GM18867 (cell line): Measurements from ENCODE around the gene FARSB.
"Not testable (repeated sequence)": the region's sequence is repeated elsewhere in the genome, so short reads cannot be mapped to it uniquely, and the experiment has no call there.

Source experiments
- ATAC-seq: cut with Tn5 transposase; IDR thresholded peaks from one replicate; pipeline ENCODE4 v1.9.1; 2021; ENCODE audit warnings: mild to moderate bottlenecking, moderate library complexity; ENCODE audit not compliant: unreplicated experiment

The FARSB gene

DNA sequence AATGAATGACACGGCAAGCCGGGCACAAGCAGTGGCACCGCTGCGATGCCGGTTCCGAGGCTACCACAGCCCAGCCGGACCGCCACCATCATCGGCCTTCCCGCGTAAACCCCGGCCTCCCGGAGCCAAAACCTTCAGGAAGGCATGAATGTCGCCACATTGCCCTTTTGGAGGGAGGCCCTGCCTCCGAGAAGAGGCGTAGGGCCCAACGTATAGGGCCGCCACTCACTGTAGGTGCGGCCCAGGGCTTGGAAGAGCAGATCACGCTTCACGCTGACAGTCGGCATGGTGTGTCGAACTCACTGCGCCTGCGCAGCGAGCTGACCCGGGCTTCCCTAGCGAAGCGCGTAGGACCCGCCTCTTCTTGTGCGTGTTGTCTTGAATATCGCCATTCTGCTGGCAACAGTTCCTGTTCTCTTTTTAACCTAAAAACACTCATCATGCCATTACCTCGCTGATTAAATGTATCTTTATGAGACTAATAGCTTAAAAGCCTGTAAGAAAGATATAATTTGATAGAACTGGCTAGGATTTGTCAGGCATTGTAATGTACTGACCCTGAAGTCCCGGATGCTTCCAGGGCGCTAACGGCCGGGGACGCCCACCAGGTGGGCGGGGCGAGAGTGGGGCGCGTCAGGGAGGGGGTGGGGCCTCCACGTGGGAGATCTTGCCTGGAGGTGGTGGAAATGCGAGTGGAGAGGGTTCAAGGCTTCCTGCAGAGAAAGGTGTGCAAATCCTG, at the start of gene FARSB:
Gene FARSB (minus strand): TSS at position 306 of the 739 bp plus-strand sequence. CDS start 19 bp downstream, at position 287.
- peak; percentile 92 for ATAC-seq

DNA sequence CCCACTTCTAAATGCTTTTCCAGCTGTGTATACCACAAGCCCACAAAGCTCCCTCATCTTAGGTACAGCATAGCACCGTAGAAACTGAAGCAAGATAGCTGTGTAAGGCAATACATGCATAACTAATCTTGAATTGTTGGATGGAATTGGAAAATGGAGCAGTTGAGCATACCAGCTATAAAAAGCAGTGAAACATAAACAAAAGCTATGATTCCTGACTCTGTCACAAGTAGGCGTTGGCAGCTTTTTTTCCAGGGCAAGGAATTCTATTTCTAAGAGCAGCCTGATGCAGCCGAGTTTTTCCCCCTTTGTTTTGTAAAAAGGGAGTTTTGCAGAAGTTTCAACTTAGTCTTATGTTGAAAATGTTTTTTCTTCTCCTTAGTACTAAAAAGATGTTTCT, 48.0 kb upstream of the FARSB start:
- no peak for ATAC-seq

DNA sequence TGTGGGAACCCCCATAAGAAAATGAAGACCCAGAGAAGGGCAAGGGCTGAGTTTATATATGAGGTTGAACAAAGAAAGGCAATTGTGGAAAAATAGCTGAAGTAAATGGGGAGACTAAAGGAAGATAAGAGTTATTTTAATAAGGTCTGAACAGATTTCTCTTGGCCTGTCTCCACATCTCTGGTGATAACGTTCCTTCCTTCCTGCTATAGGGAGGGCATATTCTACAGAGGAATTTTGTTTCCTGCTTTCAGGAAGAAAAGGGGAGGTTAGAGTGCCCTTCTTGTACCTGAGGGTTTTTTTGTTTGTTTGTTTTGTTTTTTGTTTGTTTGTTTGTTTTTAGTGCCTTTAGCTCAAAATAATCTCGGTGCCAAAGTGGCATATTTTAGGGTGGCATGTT, 47.2 kb upstream of the FARSB start:
- no peak for ATAC-seq

DNA sequence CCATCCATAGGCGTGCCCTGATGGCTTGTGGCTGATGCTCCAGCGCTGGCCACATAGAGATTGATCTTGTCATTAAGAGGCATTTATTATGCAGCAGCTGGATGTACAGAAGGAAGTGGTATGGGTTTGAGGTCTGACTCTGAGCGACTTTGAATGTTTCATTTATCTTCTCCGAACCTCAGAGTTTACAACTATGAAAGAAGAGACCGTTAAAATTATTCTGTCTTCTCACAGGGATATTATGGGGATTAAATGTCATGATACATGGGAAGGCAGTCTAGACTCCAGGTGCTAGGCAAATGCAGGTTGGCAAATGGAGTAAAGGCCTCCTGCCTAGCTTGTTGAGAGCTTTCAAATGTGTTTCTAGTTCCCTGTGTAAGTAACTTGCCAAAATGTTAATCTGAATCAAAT, 45.8 kb upstream of the FARSB start:
- no peak for ATAC-seq

DNA sequence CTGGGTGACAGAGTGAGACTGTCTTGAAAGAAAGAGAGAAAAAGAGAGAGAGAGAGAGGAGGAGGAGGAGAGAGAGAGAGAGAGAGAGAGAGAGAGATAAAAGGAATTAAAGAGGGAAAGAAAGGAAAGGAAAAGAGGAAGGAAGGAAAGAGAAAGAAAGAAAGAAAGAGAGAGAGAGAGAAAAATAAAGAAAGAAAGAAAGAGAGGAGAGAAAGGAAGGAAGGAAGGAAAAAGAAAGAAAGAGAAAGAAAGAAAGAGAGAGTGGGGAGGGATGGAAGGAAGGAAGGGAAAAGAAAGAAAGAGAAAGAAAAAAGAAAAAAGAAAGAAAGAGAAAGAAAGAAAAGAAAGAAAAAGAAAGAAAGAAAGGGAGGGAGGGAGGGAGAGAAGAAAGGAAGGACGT, 45.3 kb upstream of the FARSB start:
- no peak for ATAC-seq

DNA sequence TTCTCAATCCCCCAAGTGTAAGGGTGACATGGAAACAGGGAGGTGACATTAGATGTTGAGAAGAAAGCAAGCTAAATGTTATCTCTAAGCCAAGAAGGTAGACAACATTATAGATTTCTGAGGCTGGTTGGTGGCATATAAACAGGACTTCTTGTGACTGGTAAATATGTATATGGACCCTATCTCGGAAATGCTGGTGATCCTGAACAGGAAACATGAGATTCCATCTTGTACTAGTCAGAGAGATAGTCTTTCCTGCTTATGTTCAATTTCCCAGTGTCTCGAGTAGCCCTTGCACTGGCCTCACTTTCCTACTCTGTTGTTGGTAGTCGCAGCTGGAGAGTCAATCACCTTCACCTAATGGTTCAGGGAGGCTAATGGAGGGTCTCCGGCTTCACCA, 42.4 kb upstream of the FARSB start:
- no peak for ATAC-seq

DNA sequence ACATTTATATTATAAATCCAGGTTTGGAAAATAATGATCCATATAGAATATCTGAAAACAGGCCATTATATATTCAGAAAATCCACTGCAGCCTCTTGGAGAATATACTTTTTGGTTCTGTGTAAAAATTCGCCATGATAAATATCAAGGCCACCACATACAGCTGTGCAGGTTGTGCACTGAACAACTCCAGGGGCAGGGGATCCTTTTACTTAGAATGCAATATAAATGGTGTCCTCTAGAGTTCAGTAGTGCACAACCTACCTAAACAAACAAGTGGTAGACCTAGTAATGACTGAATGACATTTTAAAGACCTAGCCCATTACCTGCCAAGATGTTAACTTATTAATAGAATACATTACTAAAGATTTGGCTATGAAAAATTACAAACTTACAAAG, 37.9 kb upstream of the FARSB start:
- ATAC-seq: peak; percentile 50

DNA sequence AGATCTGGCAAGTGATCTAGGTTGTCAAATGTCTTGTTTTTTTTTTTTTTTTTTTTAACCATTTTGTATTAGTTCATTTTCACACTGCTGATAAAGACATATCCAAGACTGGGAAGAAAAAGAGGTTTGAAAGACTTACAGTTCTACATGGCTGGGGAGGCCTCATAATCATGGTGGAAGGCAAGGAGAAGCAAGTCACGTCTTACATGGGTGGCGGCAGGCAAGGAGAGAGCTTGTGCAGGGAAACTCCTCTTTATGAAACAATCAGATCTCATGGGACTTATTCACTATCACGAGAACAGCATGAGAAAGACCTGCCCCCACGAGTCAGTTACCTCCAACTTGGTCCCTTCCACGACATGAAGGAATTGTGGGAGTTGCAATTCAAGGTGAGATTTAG, 37.5 kb upstream of the FARSB start:
- not testable (repeated sequence) for ATAC-seq

DNA sequence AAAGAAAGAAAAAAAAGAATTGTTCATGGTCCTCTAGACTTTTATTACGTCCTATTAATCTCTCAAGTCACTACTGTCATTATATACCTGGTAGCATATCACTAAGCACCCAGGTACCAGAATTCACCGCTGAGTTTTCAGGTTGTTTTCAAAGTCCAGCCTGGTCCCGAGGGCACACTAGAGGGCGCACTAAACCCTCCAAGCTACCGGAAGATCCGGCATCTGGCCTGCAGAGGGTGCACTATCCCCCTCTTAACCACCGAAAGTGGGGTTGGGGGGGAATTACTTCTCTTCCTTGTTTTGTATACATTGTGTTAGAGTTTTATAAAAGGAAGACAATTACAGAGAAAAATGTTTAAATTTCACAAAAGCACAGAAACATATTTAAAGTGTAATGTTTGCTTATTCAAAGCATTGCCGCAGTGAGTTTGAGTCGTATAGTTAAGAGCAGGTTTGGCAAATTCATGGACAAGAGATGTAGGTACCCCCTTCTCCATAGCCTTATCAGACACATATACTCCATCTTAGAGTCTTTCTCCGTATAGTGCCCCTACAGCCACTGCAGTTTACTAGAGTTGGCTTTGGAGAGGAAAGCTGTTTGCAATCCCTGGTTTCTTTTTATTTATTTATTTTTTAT, 34.8 kb upstream of the FARSB start:
- ATAC-seq: peak; percentile 97

DNA sequence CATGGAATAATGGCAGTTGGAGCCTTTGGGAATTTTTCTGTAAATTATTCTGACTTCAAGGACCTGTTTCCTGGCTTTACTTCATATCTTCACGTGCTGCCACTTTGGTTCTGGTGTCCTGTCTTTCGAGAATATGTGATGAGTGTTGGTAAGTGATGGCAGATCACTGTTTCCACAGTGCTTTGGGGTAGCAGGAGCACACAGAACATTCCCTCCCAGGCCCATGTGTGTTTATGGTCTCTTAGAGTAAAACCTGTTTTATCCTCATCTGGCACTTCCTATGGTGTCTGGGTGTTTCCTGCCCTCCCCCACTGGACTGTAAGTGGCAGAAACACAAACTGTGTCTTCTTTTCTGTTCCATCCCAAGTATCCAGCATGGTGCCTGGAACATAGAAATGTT, 33.4 kb upstream of the FARSB start:
- ATAC-seq: no peak

DNA sequence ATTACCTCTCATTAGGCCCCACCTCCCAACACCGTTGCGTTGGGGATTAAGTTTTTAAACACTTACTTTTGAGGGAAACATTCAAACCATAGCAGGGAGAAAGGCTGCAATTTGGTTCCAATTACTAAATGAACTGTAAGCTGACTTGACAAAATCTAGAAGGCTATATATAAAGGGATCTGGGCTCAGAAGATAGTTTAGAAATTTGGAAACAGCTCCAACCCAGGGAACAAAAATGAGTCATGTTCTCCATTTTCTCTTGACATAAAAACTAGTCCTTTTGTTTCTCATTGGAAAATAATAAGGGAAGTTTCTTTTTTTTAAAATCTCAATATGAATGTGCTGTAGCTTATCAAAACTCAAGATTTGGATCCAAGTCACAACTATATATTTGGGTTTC, 33.0 kb upstream of the FARSB start:
- no peak for ATAC-seq

DNA sequence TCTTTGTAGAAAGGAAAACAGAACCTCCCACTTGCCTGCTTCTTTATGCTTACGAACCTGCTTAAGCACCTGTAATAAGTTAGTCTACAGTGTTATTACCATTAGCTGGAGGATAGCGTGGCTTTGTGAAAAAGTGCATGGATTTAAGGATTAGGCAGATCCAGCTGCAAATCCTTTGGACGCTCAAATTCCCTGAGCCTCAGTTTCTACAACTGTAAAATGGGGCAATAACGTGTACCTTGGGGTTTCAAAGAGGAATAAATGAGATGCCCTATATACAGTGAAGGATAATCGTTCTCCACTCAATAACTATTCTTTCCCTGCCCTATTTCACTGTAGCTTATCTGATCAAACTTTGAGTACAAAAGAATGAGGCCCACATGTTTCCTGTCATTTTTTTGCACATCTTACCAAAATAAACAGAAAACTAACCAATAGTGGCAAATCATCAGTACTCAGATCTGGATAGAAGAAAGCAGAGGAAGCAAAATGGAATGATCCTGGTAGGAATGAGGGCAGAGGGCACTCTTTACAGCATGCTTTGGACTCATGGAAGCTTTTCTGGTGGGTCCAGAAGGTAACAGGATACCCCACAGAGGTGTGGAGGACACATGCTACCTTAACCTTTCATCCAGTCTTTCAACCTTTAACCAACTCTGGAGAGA, 30.3 kb upstream of the FARSB start:
- ATAC-seq: no peak

DNA sequence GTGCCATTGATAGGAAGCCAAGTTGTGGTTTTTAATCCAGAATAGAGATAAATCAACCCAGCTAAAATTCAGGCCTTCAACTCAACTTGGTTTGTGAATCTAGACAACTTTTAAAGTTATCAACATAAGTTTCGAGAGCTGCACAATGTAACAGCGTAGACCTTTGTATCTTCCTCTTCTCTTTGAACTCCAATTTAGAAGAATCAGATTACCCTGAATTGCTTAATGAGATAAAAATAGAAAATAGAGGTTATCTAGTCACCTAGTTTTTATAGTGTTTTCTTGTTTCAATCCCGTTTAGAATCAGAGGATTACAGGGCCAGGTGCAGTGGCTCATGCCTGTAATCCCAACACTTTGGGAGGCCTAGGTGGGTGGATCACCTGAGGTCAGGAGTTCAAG, 27.9 kb upstream of the FARSB start:
- ATAC-seq: no peak

DNA sequence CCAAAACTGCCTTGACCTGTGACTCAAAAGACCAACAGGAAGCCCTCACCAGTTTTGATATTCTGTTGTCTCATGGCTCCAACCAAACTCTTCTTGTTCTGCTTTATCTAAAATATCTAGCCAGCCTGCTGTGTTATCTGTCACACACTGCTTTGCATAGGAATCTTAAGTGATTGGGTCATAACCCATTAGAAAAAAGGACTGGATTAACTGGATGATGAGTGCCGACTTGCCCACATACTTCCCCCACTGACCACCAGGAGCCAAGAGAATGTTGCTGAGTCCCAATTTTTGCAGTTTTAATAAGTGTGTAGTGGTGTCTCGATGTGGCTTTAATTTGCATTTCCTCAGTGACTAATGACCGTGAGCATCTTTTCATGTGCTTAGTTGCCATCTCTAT, 22.1 kb upstream of the FARSB start:
- ATAC-seq: no peak

DNA sequence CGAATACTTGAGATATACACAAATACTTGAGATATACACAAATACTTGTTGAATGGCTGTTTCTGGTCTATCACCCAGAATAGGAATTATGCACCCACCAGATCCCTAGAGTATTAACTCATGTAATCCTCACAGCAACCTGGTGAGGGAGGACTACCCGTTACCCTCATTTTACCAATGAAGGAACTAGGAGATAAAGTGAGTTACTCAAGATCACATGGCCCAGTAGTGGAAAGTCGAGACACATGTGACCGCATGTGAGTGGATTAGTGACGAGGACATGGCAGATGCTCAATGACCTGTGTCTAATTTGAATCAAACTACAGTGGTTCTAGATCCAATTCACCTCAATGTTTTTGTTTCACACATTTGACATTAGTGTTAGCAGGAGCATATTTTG, 18.0 kb upstream of the FARSB start:
- no peak for ATAC-seq

DNA sequence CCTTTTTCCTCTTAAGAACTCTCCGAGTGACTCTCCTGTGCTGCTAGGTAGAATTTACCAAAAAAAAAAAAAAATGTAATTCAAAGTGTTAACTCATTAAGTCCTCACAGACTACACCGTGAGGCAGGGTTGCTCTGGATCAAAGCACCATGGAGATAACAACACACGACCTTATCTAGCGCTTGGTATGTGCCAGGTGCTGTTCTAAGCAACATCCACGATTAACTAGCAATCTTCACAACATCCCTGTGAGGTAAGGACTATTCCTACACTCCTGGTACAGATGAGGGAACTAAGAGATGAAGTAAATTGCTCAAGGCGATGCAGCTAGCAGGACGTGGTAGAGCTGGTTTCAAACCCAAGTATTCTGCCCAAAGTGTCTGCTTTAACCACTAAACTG, 17.4 kb upstream of the FARSB start:
- no peak for ATAC-seq

DNA sequence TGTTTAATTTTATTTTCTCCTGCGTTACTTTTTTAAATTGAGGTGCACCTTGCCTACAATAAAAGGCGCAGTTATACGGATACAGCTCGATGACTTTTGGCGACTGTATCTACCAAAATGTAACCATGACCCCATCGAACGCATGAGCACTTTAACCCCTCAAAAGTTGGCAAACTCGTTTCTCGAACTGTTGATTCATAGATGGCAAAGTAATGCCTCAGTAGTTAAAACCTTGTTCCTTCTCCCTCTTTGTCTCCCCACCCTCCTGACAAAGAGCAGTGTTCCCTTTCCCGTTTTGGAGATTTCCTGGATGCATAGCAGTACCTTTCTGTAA, 16.1 kb upstream of the FARSB start:
- ATAC-seq: no peak

DNA sequence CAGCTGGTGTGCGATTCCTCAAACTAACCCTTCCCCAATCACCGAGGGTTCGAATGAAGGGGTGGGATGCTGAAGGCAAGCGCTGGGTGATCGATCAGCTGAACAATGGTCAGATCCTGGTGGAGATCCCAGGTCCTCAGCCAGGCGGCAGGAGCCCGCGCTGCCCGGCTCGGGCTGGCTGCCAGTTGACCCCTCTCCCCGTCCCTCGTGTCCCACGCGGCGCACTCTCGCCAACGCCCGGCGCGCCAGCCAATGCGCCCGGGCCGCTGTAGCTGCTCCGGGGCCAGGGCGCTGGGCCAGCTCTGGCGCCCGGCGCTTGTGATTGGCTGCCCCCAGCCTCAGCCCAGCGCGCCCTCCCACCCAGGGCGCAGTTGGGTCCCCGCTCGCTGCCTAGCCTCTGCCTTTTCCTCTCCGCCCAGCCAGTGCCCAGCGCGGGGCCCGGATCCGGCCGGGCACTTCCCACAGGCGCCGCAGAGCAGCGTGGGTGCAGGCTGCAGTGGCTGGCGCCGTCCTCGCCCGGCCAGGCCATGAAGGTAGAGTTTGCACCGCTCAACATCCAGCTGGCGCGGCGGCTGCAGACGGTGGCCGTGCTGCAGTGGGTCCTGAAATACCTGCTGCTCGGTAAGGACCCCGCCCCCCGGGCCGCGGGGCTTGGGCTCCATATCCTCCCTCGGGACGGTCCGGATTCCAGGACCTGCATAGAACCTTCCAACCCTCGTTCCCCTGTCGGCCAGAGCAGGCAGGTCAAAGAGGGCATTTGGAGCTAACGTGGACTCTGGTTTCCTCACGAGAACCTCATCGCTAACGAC, 15.6 kb upstream of the FARSB start, which contains the start of gene MOGAT1:
Gene MOGAT1 (plus strand): TSS at position 400 of the 809 bp plus-strand sequence. CDS start 128 bp downstream, at position 528.
- ATAC-seq: no peak

DNA sequence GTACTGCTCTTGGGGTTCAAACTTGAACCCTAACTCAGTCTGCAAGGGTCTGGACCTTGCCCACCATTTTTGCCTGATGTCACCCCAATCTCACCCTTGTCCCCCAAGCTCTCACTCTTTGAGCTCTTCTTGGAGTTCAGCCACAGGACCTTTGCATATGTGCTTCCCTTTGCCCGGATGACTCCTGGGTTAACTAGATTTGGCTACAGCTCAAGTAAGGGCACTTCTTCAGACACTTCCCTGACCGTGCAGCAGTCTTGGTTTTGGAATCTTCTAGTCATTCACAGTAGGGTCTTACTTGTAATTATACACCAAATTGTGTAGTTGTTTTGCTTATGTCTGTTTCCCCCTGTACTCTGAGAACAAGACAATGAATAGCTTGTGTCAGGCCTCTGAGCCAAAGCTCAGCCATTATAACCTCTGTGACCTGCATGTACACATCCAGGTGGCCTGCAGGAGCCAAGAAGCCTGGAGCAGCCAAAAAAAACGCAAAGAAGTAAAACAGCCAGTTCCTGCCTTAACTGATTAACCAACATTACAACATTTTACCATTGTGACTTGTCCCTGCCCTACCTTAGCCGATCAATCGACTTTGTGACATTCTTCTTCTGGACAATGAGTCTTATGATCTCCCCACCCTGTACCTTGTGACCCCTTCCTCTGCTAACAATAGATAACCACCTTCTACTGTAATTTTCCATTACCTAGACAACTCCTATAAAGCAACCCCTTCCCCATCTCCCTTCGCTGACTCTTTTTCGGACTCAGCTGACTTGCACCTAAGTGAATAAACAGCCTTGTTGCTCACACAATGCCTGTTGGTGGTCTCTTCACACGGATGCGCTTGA, 14.5 kb upstream of the FARSB start:
- ATAC-seq: no peak

DNA sequence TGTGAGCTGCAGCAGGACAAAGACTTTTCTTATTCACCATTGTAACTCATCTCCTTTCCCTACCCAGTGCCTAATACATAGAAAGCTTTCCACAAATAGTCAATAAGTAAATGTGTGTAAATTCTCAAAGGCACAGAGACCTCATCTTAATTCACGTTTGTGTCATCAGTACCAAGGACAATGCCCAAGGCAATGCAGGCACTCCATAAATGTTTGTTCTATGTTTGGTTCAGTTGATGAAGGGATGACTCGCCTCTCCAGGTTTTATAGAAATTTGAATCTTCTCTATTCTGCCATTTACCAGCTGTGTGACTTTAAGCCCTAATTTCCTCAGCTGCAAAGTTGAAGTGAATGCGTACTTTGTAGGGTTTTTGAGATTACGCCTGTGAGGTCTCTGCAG, 13.5 kb upstream of the FARSB start:
- ATAC-seq: no peak
